HepG2 (cell line): Measurements from ENCODE around the gene GRK4. TPM values are rescaled to one million over a fixed set of nuclear protein-coding genes. Genes with fewer than 3 reads are reported as not detected.

Experiments used
- BCLAF1 ChIP-seq: fragments of 450-650 bp; IDR thresholded peaks from 2 replicates; pipeline ENCODE4 v1.6.1; 2017; ENCODE audit warnings: mild to moderate bottlenecking
- ETV6 ChIP-seq: sonication (generic); formaldehyde crosslinking; conservative IDR thresholded peaks from 2 replicates; pipeline ENCODE4 v1.4.0; 2020; ENCODE audit warnings: missing genetic modification reagents
- FOXM1 ChIP-seq: sonication (generic); formaldehyde crosslinking; IDR thresholded peaks from 2 replicates; pipeline ENCODE4 v1.5.0; 2020; ENCODE audit warnings: missing genetic modification reagents
- HNF4G ChIP-seq, 2 experiments: sonication (generic) in 1 of 2; formaldehyde crosslinking in 1 of 2; IDR thresholded peaks; 2 replicates each; pipeline versions ENCODE4 v1.4.0 to v1.6.1; 2011 to 2020; ENCODE audit warnings: borderline replicate concordance in 2 of 2, low read depth in 2 of 2, mild to moderate bottlenecking in 2 of 2, low read length in 1 of 2, missing genetic modification reagents in 1 of 2, moderate library complexity in 1 of 2
- MAF1 ChIP-seq: sonication (generic); formaldehyde crosslinking; IDR thresholded peaks from 2 replicates; pipeline ENCODE4 v1.5.0; 2020; ENCODE audit warnings: missing genetic modification reagents, borderline replicate concordance
- MBNL3 ChIP-seq: fragments of 250-450 bp; sonication (Bioruptor Pico); conservative IDR thresholded peaks from 2 replicates; pipeline ENCODE4 v1.8.0; 2022; ENCODE audit warnings: mild to moderate bottlenecking, inconsistent platforms
- MTF2 ChIP-seq: sonication (generic); formaldehyde crosslinking; IDR thresholded peaks from 2 replicates; pipeline ENCODE4 v1.5.0; 2020; ENCODE audit warnings: missing genetic modification reagents, borderline replicate concordance
- NPAS2 ChIP-seq: sonication (generic); formaldehyde crosslinking; IDR thresholded peaks from 2 replicates; pipeline ENCODE4 v1.8.0; 2022; ENCODE audit warnings: mild to moderate bottlenecking, missing genetic modification reagents, borderline replicate concordance
- POLR2AphosphoS2 ChIP-seq: IDR thresholded peaks from 2 replicates; pipeline ENCODE4 v1.6.1; 2011; ENCODE audit warnings: low read depth, low read length, improper control_type of control experiment
- SETDB1 ChIP-seq: sonication (generic); formaldehyde crosslinking; IDR thresholded peaks from 2 replicates; pipeline ENCODE4 v1.5.1; 2020; ENCODE audit warnings: missing genetic modification reagents, mild to moderate bottlenecking, borderline replicate concordance
- TIGD3 ChIP-seq: sonication (generic); formaldehyde crosslinking; IDR thresholded peaks from 2 replicates; pipeline ENCODE4 v1.5.1; 2020; ENCODE audit warnings: mild to moderate bottlenecking, missing genetic modification reagents, borderline replicate concordance
- TOE1 ChIP-seq: sonication (generic); formaldehyde crosslinking; IDR thresholded peaks from 2 replicates; pipeline ENCODE4 v1.4.0; 2020; ENCODE audit warnings: mild to moderate bottlenecking, missing genetic modification reagents
- TRIM24 ChIP-seq: sonication (generic); formaldehyde crosslinking; IDR thresholded peaks from 2 replicates; pipeline ENCODE4 v1.8.0; 2022; ENCODE audit warnings: mild to moderate bottlenecking, missing genetic modification reagents
- ZBTB10 ChIP-seq: sonication (generic); formaldehyde crosslinking; IDR thresholded peaks from 2 replicates; pipeline ENCODE4 v1.4.0; 2020; ENCODE audit warnings: missing genetic modification reagents, borderline replicate concordance
- ZNF766 ChIP-seq: sonication (generic); formaldehyde crosslinking; IDR thresholded peaks from 2 replicates; pipeline ENCODE4 v1.5.0; 2020; ENCODE audit warnings: missing genetic modification reagents, borderline replicate concordance
- ZNF782 ChIP-seq: sonication (generic); formaldehyde crosslinking; IDR thresholded peaks from 2 replicates; pipeline ENCODE4 v1.4.0; 2020; ENCODE audit warnings: missing genetic modification reagents, mild to moderate bottlenecking, borderline replicate concordance
- ZNF790 ChIP-seq: sonication (generic); formaldehyde crosslinking; IDR thresholded peaks from 2 replicates; pipeline ENCODE4 v1.8.0; 2022; ENCODE audit warnings: missing genetic modification reagents, mild to moderate bottlenecking, borderline replicate concordance
- ZNF879 ChIP-seq: sonication (generic); formaldehyde crosslinking; IDR thresholded peaks from 2 replicates; pipeline ENCODE4 v1.8.1; 2023; ENCODE audit warnings: missing genetic modification reagents
- polyA plus RNA-seq, 8 experiments: library from polyadenylated mRNA; depleted of rRNA in 3 of 8; stranded (reverse) in 7 of 8; unstranded in 1 of 8; fragments of >200 nt; fragmentation: Illumina TruSeq in 4 of 8; extraction: Trizol in 4 of 8; gene quantifications; 2 replicates each; pipeline versions ENCODE4 v1.2.1 to v1.2.3, GENCODE V29; 2011 to 2016; ENCODE audit warnings: low read depth in 4 of 8, missing spikeins in 1 of 8, mixed read lengths in 1 of 8; ENCODE audit not compliant: insufficient read depth in 1 of 8
- total RNA-seq, 5 experiments: library from RNA; depleted of rRNA; stranded (reverse); fragments of >200 nt; fragmentation: Illumina TruSeq; extraction: Trizol; gene quantifications; 2 replicates each; pipeline ENCODE4 v1.2.3, GENCODE V29; 2016; ENCODE audit warnings: low read depth in 1 of 5

GRK4 gene
- total and polyA plus RNA-seq, 2 of the 13 experiments (the other 11 are each of a cell fraction or from before 2014, with no cell fraction given) = 1.8 to 2.0 TPM

- TF ChIP-seq TIGD3 (CRISPR knock-in tag) = no peak; the same call in 1 of the 2 replicates
- no peak for TF ChIP-seq MTF2 (CRISPR knock-in tag)
- TF ChIP-seq BCLAF1 = no peak
- no peak for TF ChIP-seq ZNF790 (CRISPR knock-in tag)
- no peak for TF ChIP-seq ETV6
- TF ChIP-seq ZNF782 (CRISPR knock-in tag) = no peak
- no peak for TF ChIP-seq ZNF879 (CRISPR knock-in tag)
- TF ChIP-seq ZNF766 = no peak
- no peak for TF ChIP-seq NPAS2 (CRISPR knock-in tag)
- no peak for TF ChIP-seq FOXM1 (CRISPR knock-in tag)
- no peak for TF ChIP-seq POLR2AphosphoS2
- TF ChIP-seq MBNL3 (CRISPR knock-in tag) = no peak
- no peak for TF ChIP-seq TRIM24 (CRISPR knock-in tag)
- TF ChIP-seq MAF1 = no peak
- TF ChIP-seq HNF4G (IDR thresholded peaks at IDR 0.05; ENCODE audit: borderline replicate concordance, low read depth, low read length) = peak; percentile 17; the same call in 1 of the 2 replicates
- TF ChIP-seq HNF4G (CRISPR knock-in tag; IDR thresholded peaks at IDR 0.05; ENCODE audit: borderline replicate concordance, low read depth) = no peak
- TF ChIP-seq TOE1 (CRISPR knock-in tag) = no peak
- TF ChIP-seq ZBTB10 (CRISPR knock-in tag) = no peak
- TF ChIP-seq SETDB1 (CRISPR knock-in tag) = no peak
These were observed 73.0 kb downstream of the GRK4 start (continued) for GRCh38 chr4:3036131-3036952.
